ENCODE measurements around the gene CEACAM7.
"Not testable (repeated sequence)": the region's sequence is repeated elsewhere in the genome, so short reads cannot be mapped to it uniquely, and the experiment has no call there.

CEACAM7 gene

GRCh38 chr19:41688098-41688497, at the start of gene CEACAM7:
Gene CEACAM7, minus strand, starts transcription at chr19:41688270. Its CDS starts 105 bp downstream, at chr19:41688165.
- no peak for DNase-seq (ENCODE audit: low read depth)

GRCh38 chr19:41735071-41735600, 47.1 kb upstream of the CEACAM7 start:
- DNase-seq (ENCODE audit: low read depth), result no peak

- no peak for DNase-seq (ENCODE audit: low read depth)
These were observed 46.5 kb upstream of the CEACAM7 start for GRCh38 chr19:41734585-41734984.

GRCh38 chr19:41734156-41734555, 46.1 kb upstream of the CEACAM7 start:
- DNase-seq (ENCODE audit: low read depth), result no peak

- no peak for DNase-seq (ENCODE audit: low read depth)
These were observed 38.4 kb upstream of the CEACAM7 start for GRCh38 chr19:41726493-41726892.

GRCh38 chr19:41720103-41720502, 32.0 kb upstream of the CEACAM7 start:
- DNase-seq (ENCODE audit: low read depth), result no peak

- no peak for DNase-seq (ENCODE audit: low read depth)
These were observed 30.7 kb upstream of the CEACAM7 start for GRCh38 chr19:41718761-41719160.

GRCh38 chr19:41714598-41714997, 26.5 kb upstream of the CEACAM7 start:
- no peak for DNase-seq (ENCODE audit: low read depth)

GRCh38 chr19:41711376-41712261, 23.5 kb upstream of the CEACAM7 start:
- no peak for DNase-seq (ENCODE audit: low read depth)

- DNase-seq (ENCODE audit: low read depth), result no peak
These were observed 22.0 kb upstream of the CEACAM7 start for GRCh38 chr19:41709951-41710645.

GRCh38 chr19:41709516-41709915, 21.4 kb upstream of the CEACAM7 start:
- not testable (repeated sequence) for DNase-seq (ENCODE audit: low read depth)

GRCh38 chr19:41708481-41708880, 20.4 kb upstream of the CEACAM7 start, which contains the start of gene CEACAM5:
Gene CEACAM5, plus strand, starts transcription at chr19:41708626. Its CDS starts 106 bp downstream, at chr19:41708732.
- no peak for DNase-seq (ENCODE audit: low read depth)

- DNase-seq (ENCODE audit: low read depth), result no peak
These were observed 19.9 kb upstream of the CEACAM7 start for GRCh38 chr19:41707871-41708371.

- DNase-seq (ENCODE audit: low read depth), result no peak
These were observed 19.4 kb upstream of the CEACAM7 start for GRCh38 chr19:41707502-41707812.

GRCh38 chr19:41706741-41707501, 18.9 kb upstream of the CEACAM7 start:
- DNase-seq (ENCODE audit: low read depth), result peak; percentile 39

- DNase-seq (ENCODE audit: low read depth), result no peak
These were observed 17.5 kb upstream of the CEACAM7 start for GRCh38 chr19:41705393-41706174.

- DNase-seq (ENCODE audit: low read depth), result no peak
These were observed 15.7 kb upstream of the CEACAM7 start for GRCh38 chr19:41703602-41704293.

- DNase-seq (ENCODE audit: low read depth), result no peak
These were observed 14.1 kb upstream of the CEACAM7 start for GRCh38 chr19:41702171-41702651.

GRCh38 chr19:41701401-41702075, 13.5 kb upstream of the CEACAM7 start:
- no peak for DNase-seq (ENCODE audit: low read depth)
